ENCODE results near the gene SEC16A.
A peak's percentile ranks its signal among the peaks of the same experiment; 100 is the strongest.

The SEC16A gene

GRCh38 chr9:136487672-136488071, 4.8 kb upstream of the SEC16A start:
- H3K27me3 ChIP-seq (ENCODE audit: low read depth, low read length), result no peaks in the 10 kb centered on the region
- no peak overlapping the region for H3K27ac ChIP-seq (ENCODE audit: low read length)
- H3K4me1 ChIP-seq (ENCODE audit: control insufficient read depth in 1 of 2, insufficient read depth in 2 of 2, low read length in 2 of 2), result peaks cover 0 to 11% of the 10 kb centered on the region in 2 donors
- no peaks in the 10 kb centered on the region for H3K9me3 ChIP-seq (ENCODE audit: control insufficient read depth in 1 of 2, low read length in 2 of 2)
- no peak overlapping the region for H3K4me3 ChIP-seq (ENCODE audit: low read depth in 1 of 2, low read length in 2 of 2)
- H3K36me3 ChIP-seq (ENCODE audit: control insufficient read depth in 1 of 2, insufficient read depth in 2 of 2, low read length in 2 of 2), result peaks cover 0 to 4% of the 10 kb centered on the region in 2 donors

- Histone ChIP-seq H3K36me3 (ENCODE audit: control insufficient read depth in 1 of 2, insufficient read depth in 2 of 2, low read length in 2 of 2) (peaks cover 0 to 9% of the 10 kb centered on the region in 2 donors), H3K27ac (ENCODE audit: low read length) (no peak overlapping the region), H3K9me3 (ENCODE audit: control insufficient read depth in 1 of 2, low read length in 2 of 2) (no peaks in the 10 kb centered on the region), H3K27me3 (ENCODE audit: low read depth, low read length) (no peaks in the 10 kb centered on the region), H3K4me3 (ENCODE audit: low read depth in 1 of 2, low read length in 2 of 2) (no peak overlapping the region), H3K4me1 (ENCODE audit: control insufficient read depth in 1 of 2, insufficient read depth in 2 of 2, low read length in 2 of 2) (peaks cover under 1 to 13% of the 10 kb centered on the region in 2 donors)
Observed at GRCh38 chr9:136486823-136487620, 4.2 kb upstream of the SEC16A start.

DNA sequence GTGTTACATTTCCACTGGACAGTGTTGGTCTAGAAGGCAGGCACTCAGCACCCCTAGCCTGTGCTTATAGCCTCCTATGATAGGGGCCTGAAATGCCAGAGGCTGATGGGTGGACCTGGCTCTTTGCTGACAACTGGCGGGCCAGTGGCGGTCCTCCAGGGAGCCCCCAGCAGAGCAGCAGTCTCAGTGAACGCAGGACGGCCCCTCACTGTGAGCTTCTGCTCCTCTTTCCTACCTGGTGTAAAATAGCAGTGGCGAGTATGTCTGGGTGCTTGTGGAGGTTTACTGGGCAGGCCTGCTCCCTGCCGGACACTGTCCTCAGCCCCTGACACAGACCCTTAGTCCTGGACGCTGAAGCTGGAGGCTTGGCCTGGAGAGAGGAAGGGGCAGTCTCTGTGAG, 3.3 kb upstream of the SEC16A start:
- peaks cover 0 to 9% of the 10 kb centered on the region in 2 donors for H3K36me3 ChIP-seq (ENCODE audit: control insufficient read depth in 1 of 2, insufficient read depth in 2 of 2, low read length in 2 of 2)
- peaks cover 6 to 22% of the 10 kb centered on the region in 2 donors for H3K4me1 ChIP-seq (ENCODE audit: control insufficient read depth in 1 of 2, insufficient read depth in 2 of 2, low read length in 2 of 2)
- no peaks in the 10 kb centered on the region for H3K27me3 ChIP-seq (ENCODE audit: low read depth, low read length)
- H3K4me3 ChIP-seq (ENCODE audit: low read depth in 1 of 2, low read length in 2 of 2), result no peak overlapping the region
- no peaks in the 10 kb centered on the region for H3K9me3 ChIP-seq (ENCODE audit: control insufficient read depth in 1 of 2, low read length in 2 of 2)
- H3K27ac ChIP-seq (ENCODE audit: low read length), result no peak overlapping the region

DNA sequence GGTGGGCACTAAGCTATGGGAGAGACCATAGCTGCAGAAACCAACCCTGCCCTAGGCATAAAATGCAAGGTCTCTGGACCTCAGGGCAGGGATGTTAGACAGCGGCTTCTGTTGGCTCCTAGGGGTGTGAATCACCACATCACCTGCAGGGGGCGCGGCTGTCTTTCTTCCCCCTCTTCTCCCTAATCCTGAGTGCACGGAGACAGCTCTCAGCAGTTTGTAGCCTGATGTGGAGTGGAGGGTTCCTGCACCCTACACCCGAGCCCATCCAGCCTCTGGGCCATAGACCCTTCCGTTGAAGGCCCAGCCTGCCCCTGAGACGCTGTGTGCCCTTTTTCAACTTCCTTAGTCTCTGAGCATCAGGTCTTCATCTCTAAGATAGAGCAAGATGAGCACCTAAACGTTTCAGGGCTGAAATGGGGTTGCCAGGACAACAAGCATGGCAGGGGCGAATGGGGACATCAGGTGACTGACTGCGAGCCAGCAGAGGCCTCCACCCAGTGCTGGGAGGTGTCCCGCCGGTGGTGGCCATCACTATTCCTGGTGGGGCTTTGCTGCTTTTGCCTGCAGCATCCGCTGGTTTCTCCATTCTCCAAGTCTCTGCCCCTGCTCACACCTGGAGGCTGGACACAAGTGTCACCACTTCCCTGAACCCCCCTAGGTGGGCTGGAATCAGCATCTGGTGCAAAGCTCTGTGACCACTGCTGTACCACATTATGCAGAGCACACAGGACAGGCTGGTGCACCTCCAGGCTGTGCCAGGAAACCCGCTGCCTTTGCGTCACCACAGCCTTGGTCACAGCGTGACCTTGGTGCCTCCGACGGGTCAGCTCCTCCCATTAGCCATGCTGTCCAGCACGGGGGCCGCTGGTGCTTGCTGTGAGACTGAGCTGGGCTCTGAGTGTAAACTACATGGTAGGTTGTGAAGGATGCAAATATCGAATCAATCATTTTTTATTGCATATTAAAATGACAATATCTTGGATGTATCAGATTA, 2.5 kb upstream of the SEC16A start:
- Histone ChIP-seq H3K9me3 (ENCODE audit: control insufficient read depth in 1 of 2, low read length in 2 of 2) (no peaks in the 10 kb centered on the region), H3K36me3 (ENCODE audit: control insufficient read depth in 1 of 2, insufficient read depth in 2 of 2, low read length in 2 of 2) (peaks cover 0 to 9% of the 10 kb centered on the region in 2 donors), H3K27me3 (ENCODE audit: low read depth, low read length) (no peaks in the 10 kb centered on the region), H3K4me3 (ENCODE audit: low read depth in 1 of 2, low read length in 2 of 2) (no peak overlapping the region), H3K4me1 (ENCODE audit: control insufficient read depth in 1 of 2, insufficient read depth in 2 of 2, low read length in 2 of 2) (peaks cover 6 to 23% of the 10 kb centered on the region in 2 donors), H3K27ac (ENCODE audit: low read length) (no peak overlapping the region)

GRCh38 chr9:136484153-136485048, 1.6 kb upstream of the SEC16A start:
- H3K36me3 ChIP-seq (ENCODE audit: control insufficient read depth in 1 of 2, insufficient read depth in 2 of 2, low read length in 2 of 2), result peaks cover 0 to 9% of the 10 kb centered on the region in 2 donors
- H3K27me3 ChIP-seq (ENCODE audit: low read depth, low read length), result no peaks in the 10 kb centered on the region
- H3K27ac ChIP-seq (ENCODE audit: low read length), result no peak overlapping the region
- H3K4me3 ChIP-seq (ENCODE audit: low read depth in 1 of 2, low read length in 2 of 2), result peak overlapping the region; percentile 57 to 78
- H3K4me1 ChIP-seq (ENCODE audit: control insufficient read depth in 1 of 2, insufficient read depth in 2 of 2, low read length in 2 of 2), result peaks cover 6 to 28% of the 10 kb centered on the region in 2 donors
- no peaks in the 10 kb centered on the region for H3K9me3 ChIP-seq (ENCODE audit: control insufficient read depth in 1 of 2, low read length in 2 of 2)

DNA sequence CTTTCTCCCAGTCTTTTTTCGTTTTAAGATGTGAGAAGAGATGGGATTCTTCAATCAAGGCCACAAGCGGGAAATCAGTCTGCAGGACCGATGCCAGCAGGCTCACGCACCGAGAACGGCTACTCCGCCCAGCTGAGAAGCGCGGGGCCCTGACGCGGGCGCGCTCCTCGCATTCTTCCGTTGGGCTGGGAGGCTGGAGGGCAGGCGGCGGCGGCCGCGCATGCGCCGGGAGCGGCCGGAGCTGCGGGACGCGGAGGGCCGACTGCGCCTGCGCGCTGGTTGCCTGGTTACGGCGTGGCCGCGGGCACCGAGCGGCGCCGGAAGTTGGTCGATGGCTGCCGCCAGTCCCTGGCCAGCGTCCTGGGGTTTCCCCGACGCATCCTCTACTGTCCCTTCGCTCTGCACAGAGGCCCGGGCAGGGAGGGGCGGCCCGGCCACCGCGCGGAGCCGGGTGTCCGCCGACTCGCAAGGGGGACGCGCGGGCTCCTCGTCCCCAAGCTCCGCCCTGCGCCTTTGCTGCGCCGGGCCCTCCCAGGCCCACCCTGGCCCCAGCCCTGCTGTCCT, 831 bp upstream of the SEC16A start:
- peaks cover 6 to 28% of the 10 kb centered on the region in 2 donors for H3K4me1 ChIP-seq (ENCODE audit: control insufficient read depth in 1 of 2, insufficient read depth in 2 of 2, low read length in 2 of 2)
- peak overlapping the region; percentile 96 for H3K27ac ChIP-seq (ENCODE audit: low read length)
- peak overlapping the region; percentile 57 to 78 for H3K4me3 ChIP-seq (ENCODE audit: low read depth in 1 of 2, low read length in 2 of 2)
- H3K9me3 ChIP-seq (ENCODE audit: control insufficient read depth in 1 of 2, low read length in 2 of 2), result no peaks in the 10 kb centered on the region
- H3K36me3 ChIP-seq (ENCODE audit: control insufficient read depth in 1 of 2, insufficient read depth in 2 of 2, low read length in 2 of 2), result peaks cover 0 to 9% of the 10 kb centered on the region in 2 donors
- no peaks in the 10 kb centered on the region for H3K27me3 ChIP-seq (ENCODE audit: low read depth, low read length)

GRCh38 chr9:136482046-136482792, 621 bp downstream of the SEC16A start:
- Histone ChIP-seq H3K27me3 (ENCODE audit: low read depth, low read length) (no peaks in the 10 kb centered on the region), H3K36me3 (ENCODE audit: control insufficient read depth in 1 of 2, insufficient read depth in 2 of 2, low read length in 2 of 2) (peaks cover 3 to 15% of the 10 kb centered on the region in 2 donors), H3K9me3 (ENCODE audit: control insufficient read depth in 1 of 2, low read length in 2 of 2) (no peaks in the 10 kb centered on the region), H3K4me1 (ENCODE audit: control insufficient read depth in 1 of 2, insufficient read depth in 2 of 2, low read length in 2 of 2) (peaks cover 6 to 28% of the 10 kb centered on the region in 2 donors), H3K4me3 (ENCODE audit: low read depth in 1 of 2, low read length in 2 of 2) (peak overlapping the region; percentile 82 to 87), H3K27ac (ENCODE audit: low read length) (peak overlapping the region; percentile 87)

GRCh38 chr9:136481558-136481957, 1.3 kb downstream of the SEC16A start:
- H3K9me3 ChIP-seq (ENCODE audit: control insufficient read depth in 1 of 2, low read length in 2 of 2), result no peaks in the 10 kb centered on the region
- H3K36me3 ChIP-seq (ENCODE audit: control insufficient read depth in 1 of 2, insufficient read depth in 2 of 2, low read length in 2 of 2), result peaks cover 9 to 21% of the 10 kb centered on the region in 2 donors
- H3K27me3 ChIP-seq (ENCODE audit: low read depth, low read length), result no peaks in the 10 kb centered on the region
- peak overlapping the region; percentile 87 for H3K27ac ChIP-seq (ENCODE audit: low read length)
- H3K4me3 ChIP-seq (ENCODE audit: low read depth in 1 of 2, low read length in 2 of 2), result peak overlapping the region; percentile 82 to 87
- H3K4me1 ChIP-seq (ENCODE audit: control insufficient read depth in 1 of 2, insufficient read depth in 2 of 2, low read length in 2 of 2), result peaks cover 6 to 28% of the 10 kb centered on the region in 2 donors

- Histone ChIP-seq H3K4me1 (ENCODE audit: control insufficient read depth in 1 of 2, insufficient read depth in 2 of 2, low read length in 2 of 2) (peaks cover 1 to 10% of the 10 kb centered on the region in 2 donors), H3K27ac (ENCODE audit: low read length) (no peak overlapping the region), H3K27me3 (ENCODE audit: low read depth, low read length) (no peaks in the 10 kb centered on the region), H3K36me3 (ENCODE audit: control insufficient read depth in 1 of 2, insufficient read depth in 2 of 2, low read length in 2 of 2) (peaks cover 48 to 62% of the 10 kb centered on the region in 2 donors), H3K4me3 (ENCODE audit: low read depth in 1 of 2, low read length in 2 of 2) (no peak overlapping the region), H3K9me3 (ENCODE audit: control insufficient read depth in 1 of 2, low read length in 2 of 2) (no peaks in the 10 kb centered on the region)
Observed at GRCh38 chr9:136476369-136477150, 6.3 kb downstream of the SEC16A start.
